ENCODE measurements around the gene COL8A2.
"Not testable (repeated sequence)": the region's sequence is repeated elsewhere in the genome, so short reads cannot be mapped to it uniquely, and the experiment has no call there.

Gene COL8A2

GRCh38 chr1:36125129-36125991 lies at the start of gene COL8A2:
Gene COL8A2 (minus strand): TSS chr1:36125222. CDS start chr1:36100242, 24,980 bp downstream.
- DNase-seq, result no peak

- no peak for DNase-seq
These were observed 49.7 kb upstream of the COL8A2 start for GRCh38 chr1:36174713-36175112.

GRCh38 chr1:36172983-36173382 lies 48.0 kb upstream of the COL8A2 start:
- no peak for DNase-seq

- DNase-seq, result no peak
These were observed 47.2 kb upstream of the COL8A2 start for GRCh38 chr1:36172017-36172747.

- DNase-seq, result no peak
These were observed 45.8 kb upstream of the COL8A2 start for GRCh38 chr1:36170643-36171412.

- no peak for DNase-seq
These were observed 43.5 kb upstream of the COL8A2 start for GRCh38 chr1:36168514-36168913.

- no peak for DNase-seq
These were observed 42.2 kb upstream of the COL8A2 start for GRCh38 chr1:36166938-36167905.

- DNase-seq, result no peak
These were observed 41.1 kb upstream of the COL8A2 start for GRCh38 chr1:36166136-36166535.

GRCh38 chr1:36165145-36165544 lies 40.1 kb upstream of the COL8A2 start:
- DNase-seq, result no peak

GRCh38 chr1:36164361-36164760 lies 39.3 kb upstream of the COL8A2 start:
- DNase-seq, result no peak

GRCh38 chr1:36163426-36163825 lies 38.4 kb upstream of the COL8A2 start:
- no peak for DNase-seq

GRCh38 chr1:36162680-36163239 lies 37.7 kb upstream of the COL8A2 start:
- DNase-seq, result no peak

- no peak for DNase-seq
These were observed 36.9 kb upstream of the COL8A2 start for GRCh38 chr1:36161641-36162531.

- DNase-seq, result no peak
These were observed 36.0 kb upstream of the COL8A2 start for GRCh38 chr1:36160949-36161485.

- no peak for DNase-seq
These were observed 35.4 kb upstream of the COL8A2 start for GRCh38 chr1:36160388-36160948.

- no peak for DNase-seq
These were observed 34.8 kb upstream of the COL8A2 start for GRCh38 chr1:36159614-36160387.

- not testable (repeated sequence) for DNase-seq
These were observed 33.8 kb upstream of the COL8A2 start for GRCh38 chr1:36158827-36159252.

GRCh38 chr1:36157973-36158826 lies 33.2 kb upstream of the COL8A2 start:
- no peak for DNase-seq
